Natural killer cell (primary cell): Measurements from ENCODE around the gene PHF23. TPM values are rescaled to one million over a fixed set of nuclear protein-coding genes. Genes with fewer than 3 reads are reported as not detected.

Source experiments
- ATAC-seq, 3 donors: fragments of 150-1000 bp in 2 of 3; fragments of 200-7000 bp in 1 of 3; cut with Tn5 transposase; 1 replicate in 1 of 3; 2 replicates in 2 of 3; pipeline ENCODE4 v1.10.0; 2021; ENCODE audit warnings: mild to moderate bottlenecking in 2 of 3, moderate library complexity in 2 of 3
- DNase-seq, 2 donors: peaks; one replicate each; pipeline versions ENCODE4 v3.0.0 to v3.0.0-alpha.2; 2013 to 2021; ENCODE audit warnings: mixed read lengths in 1 of 2
- H3K27ac ChIP-seq: one replicate; pipeline ENCODE4 v1.5.1; 2013; ENCODE audit warnings: mild to moderate bottlenecking, low read length
- H3K27me3 ChIP-seq: one replicate; pipeline ENCODE4 v1.6.1; 2013; ENCODE audit warnings: low read length; ENCODE audit not compliant: control insufficient read depth, insufficient read depth
- H3K36me3 ChIP-seq: one replicate; pipeline ENCODE4 v1.6.1; 2013; ENCODE audit warnings: low read length; ENCODE audit not compliant: control insufficient read depth, insufficient read depth
- H3K4me1 ChIP-seq: one replicate; pipeline ENCODE4 v1.6.1; 2013; ENCODE audit warnings: low read length; ENCODE audit not compliant: control insufficient read depth, insufficient read depth
- H3K4me3 ChIP-seq: one replicate; pipeline ENCODE4 v1.5.1; 2013; ENCODE audit warnings: low read length
- H3K9me3 ChIP-seq: one replicate; pipeline ENCODE4 v1.6.1; 2013; ENCODE audit warnings: low read length; ENCODE audit not compliant: control insufficient read depth, insufficient read depth
- H3K27ac Mint-ChIP-seq, 2 donors: one replicate each; pipeline ENCODE4 v1.8.0; 2022; ENCODE audit warnings: mild to moderate bottlenecking in 2 of 2, mixed read lengths in 2 of 2, moderate library complexity in 1 of 2
- H3K27me3 Mint-ChIP-seq, 2 donors: one replicate each; pipeline ENCODE4 v1.8.0; 2022; ENCODE audit warnings: low read depth in 2 of 2, mixed read lengths in 2 of 2
- H3K36me3 Mint-ChIP-seq: one replicate; pipeline ENCODE4 v1.8.0; 2022; ENCODE audit warnings: mixed read lengths
- H3K4me1 Mint-ChIP-seq, 2 donors: one replicate each; pipeline ENCODE4 v1.8.0; 2022; ENCODE audit warnings: mixed read lengths in 2 of 2
- H3K4me3 Mint-ChIP-seq: one replicate; pipeline ENCODE4 v1.8.0; 2022; ENCODE audit warnings: mild to moderate bottlenecking, moderate library complexity, mixed read lengths
- H3K9me3 Mint-ChIP-seq, 2 donors: one replicate each; pipeline ENCODE4 v1.8.0; 2022; ENCODE audit warnings: mixed read lengths in 2 of 2
- WGBS: methylation state at CpG from one replicate; pipeline ENCODE4 v1.1.7; 2013; ENCODE audit warnings: missing lambda C conversion rate; ENCODE audit not compliant: insufficient coverage; 5-methylcytosine and 5-hydroxymethylcytosine counted together
- intact Hi-C: fragments of 100-400 bp; cut with micrococcal nuclease; formaldehyde crosslinking; loops from one replicate; pipeline ENCODE4 v1.14.2; 2022
- total RNA-seq, 4 donors: library from RNA; stranded (reverse); fragments of 120-200 nt in 1 of 4; gene quantifications; one replicate each; pipeline versions ENCODE4 v1.2.3 to v1.2.4, GENCODE V29; 2013 to 2022
- TF ChIP-seq, protein P1 (sequence below): fragments of 200-600 bp; IDR thresholded peaks from one replicate; pipeline ENCODE4 v1.8.0; 2022; ENCODE audit warnings: antibody characterized with exemption

PHF23 gene
- total RNA-seq, 3 donors from 2014 or later (not counting 1 experiment from before 2014, with no cell fraction given) = 19.3 to 32.3 (median 20.8) TPM

DNA sequence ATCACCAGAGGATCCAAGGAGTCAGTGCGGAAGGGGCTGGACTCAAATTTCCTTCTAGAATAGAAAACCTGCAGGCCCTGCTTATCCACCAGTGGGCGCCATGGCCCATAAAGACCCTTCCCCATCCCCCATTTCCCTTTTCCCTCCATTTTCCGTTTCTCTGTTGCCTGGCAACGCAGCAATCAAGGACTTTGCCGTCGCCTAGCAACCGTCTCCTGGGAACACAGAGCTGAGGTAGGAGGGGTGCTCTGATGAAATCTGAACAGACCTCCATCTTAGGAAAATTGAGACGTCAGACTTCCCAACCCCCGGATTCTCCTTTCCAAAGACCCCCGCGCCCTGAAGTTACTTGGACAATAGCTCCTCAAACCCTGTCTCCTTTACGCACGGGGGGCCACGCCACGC, 25.4 kb downstream of the PHF23 start:
- DNase-seq = peak in 1 of 2 donors; percentile 94
- Histone ChIP-seq H3K4me3 (peak overlapping the region; percentile 34), H3K4me1 (peaks cover 35% of the 10 kb centered on the region), H3K36me3 (no peaks in the 10 kb centered on the region), H3K27ac (peak overlapping the region; percentile 67), H3K9me3 (no peaks in the 10 kb centered on the region), H3K27me3 (no peaks in the 10 kb centered on the region)
- no peaks in the 10 kb centered on the region for H3K36me3 Mint-ChIP-seq
- no peaks in the 10 kb centered on the region for H3K9me3 Mint-ChIP-seq
- H3K4me1 Mint-ChIP-seq = peaks cover 16 to 42% of the 10 kb centered on the region in 2 donors
- H3K4me3 Mint-ChIP-seq = peak overlapping the region; percentile 89
- 4% methylated on average over 15 of the region's 15 CpGs for WGBS
- TF ChIP-seq, protein P1, sequence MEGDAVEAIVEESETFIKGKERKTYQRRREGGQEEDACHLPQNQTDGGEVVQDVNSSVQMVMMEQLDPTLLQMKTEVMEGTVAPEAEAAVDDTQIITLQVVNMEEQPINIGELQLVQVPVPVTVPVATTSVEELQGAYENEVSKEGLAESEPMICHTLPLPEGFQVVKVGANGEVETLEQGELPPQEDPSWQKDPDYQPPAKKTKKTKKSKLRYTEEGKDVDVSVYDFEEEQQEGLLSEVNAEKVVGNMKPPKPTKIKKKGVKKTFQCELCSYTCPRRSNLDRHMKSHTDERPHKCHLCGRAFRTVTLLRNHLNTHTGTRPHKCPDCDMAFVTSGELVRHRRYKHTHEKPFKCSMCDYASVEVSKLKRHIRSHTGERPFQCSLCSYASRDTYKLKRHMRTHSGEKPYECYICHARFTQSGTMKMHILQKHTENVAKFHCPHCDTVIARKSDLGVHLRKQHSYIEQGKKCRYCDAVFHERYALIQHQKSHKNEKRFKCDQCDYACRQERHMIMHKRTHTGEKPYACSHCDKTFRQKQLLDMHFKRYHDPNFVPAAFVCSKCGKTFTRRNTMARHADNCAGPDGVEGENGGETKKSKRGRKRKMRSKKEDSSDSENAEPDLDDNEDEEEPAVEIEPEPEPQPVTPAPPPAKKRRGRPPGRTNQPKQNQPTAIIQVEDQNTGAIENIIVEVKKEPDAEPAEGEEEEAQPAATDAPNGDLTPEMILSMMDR = no peak
- H3K27me3 Mint-ChIP-seq = peaks cover 7 to 16% of the 10 kb centered on the region in 2 donors
- H3K27ac Mint-ChIP-seq = peak overlapping the region; percentile 87 to 99
- intact Hi-C loops = loop anchor here (1.0 to 10.0 kb wide), 3 partner anchors 9 to 471 kb away; partner anchors contain the start of genes DVL2, TP53 and WRAP53
- ATAC-seq = peak in 2 of 3 donors; percentile 0 to 1

DNA sequence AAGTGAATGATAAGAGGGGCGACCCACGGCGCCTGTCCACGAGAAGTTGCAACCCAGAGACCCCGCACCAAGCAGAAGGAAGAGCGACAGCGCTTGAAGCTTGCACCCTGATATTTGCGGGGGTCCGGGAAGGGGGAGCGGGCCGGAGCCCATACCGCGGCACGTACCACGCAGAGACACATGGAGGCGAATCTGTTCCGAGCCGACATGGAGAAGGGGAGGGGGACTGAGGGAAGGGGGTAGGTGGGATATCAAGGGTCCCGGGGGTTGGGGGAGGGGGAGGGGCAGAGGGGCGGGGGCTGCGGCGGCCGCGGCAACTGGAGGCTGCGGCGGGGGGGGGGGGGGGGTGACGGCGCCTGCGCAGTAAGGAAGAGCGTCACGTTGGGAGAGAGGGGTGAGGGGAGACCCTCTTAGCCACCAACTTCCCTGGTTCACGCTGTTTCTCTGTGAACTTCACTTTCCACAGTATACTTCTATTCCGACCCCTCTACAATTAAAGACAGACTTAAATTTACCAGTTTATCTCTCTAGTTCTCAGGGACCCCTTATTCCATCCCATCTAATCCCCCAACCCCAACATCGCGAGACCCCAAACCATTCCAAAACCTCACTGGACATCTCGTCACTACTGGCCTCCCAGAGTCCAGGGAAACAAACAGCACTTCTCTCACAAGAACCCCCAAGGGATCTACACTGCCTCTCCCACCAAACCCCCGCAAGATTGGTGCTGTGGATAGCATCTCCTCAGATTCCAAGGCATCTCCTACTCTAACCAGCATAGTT, 27.6 kb downstream of the PHF23 start:
- Histone ChIP-seq H3K36me3 (no peaks in the 10 kb centered on the region), H3K4me3 (no peak overlapping the region), H3K27ac (no peak overlapping the region), H3K27me3 (no peaks in the 10 kb centered on the region), H3K9me3 (no peaks in the 10 kb centered on the region), H3K4me1 (peaks cover 23% of the 10 kb centered on the region)
- peaks cover 7 to 16% of the 10 kb centered on the region in 2 donors for H3K27me3 Mint-ChIP-seq
- no peaks in the 10 kb centered on the region for H3K9me3 Mint-ChIP-seq
- DNase-seq (no peak), ATAC-seq (no peak)
- intact Hi-C loops = loop anchor here (10.0 kb wide), 1 partner anchor 473 kb away; the partner anchor contains the start of genes TP53 and WRAP53
- H3K4me1 Mint-ChIP-seq = peaks cover 16 to 31% of the 10 kb centered on the region in 2 donors
- TF ChIP-seq, protein P1 = no peak
- 66% methylated on average over 22 of the region's 37 CpGs for WGBS
- no peaks in the 10 kb centered on the region for H3K36me3 Mint-ChIP-seq
- H3K27ac Mint-ChIP-seq = peak overlapping the region; percentile 27 to 45
- no peak overlapping the region for H3K4me3 Mint-ChIP-seq

GRCh38 chr17:7208754-7209460, 30.4 kb downstream of the PHF23 start:
- H3K36me3 ChIP-seq = no peaks in the 10 kb centered on the region
- Mint-ChIP-seq H3K27ac (peak overlapping the region in 1 of 2 donors; percentile 84), H3K36me3 (no peaks in the 10 kb centered on the region), H3K4me3 (no peak overlapping the region), H3K9me3 (no peaks in the 10 kb centered on the region), H3K27me3 (peaks cover 7% of the 10 kb centered on the region in 2 donors), H3K4me1 (peaks cover 32 to 37% of the 10 kb centered on the region in 2 donors)
- DNase-seq (no peak), ATAC-seq (no peak)
- WGBS = 88% methylated on average over 9 of the region's 9 CpGs
- intact Hi-C loops = no loop called here
- H3K27ac ChIP-seq = no peak overlapping the region
- no peak overlapping the region for H3K4me3 ChIP-seq
- H3K4me1 ChIP-seq = peaks cover 28% of the 10 kb centered on the region
- H3K27me3 ChIP-seq = no peaks in the 10 kb centered on the region
- TF ChIP-seq, protein P1 = no peak
- H3K9me3 ChIP-seq = no peaks in the 10 kb centered on the region
